ENCODE data around the gene UBTF. TPM values are rescaled to one million over a fixed set of nuclear protein-coding genes. Genes with fewer than 3 reads are reported as not detected.
"Not testable (repeated sequence)": the region's sequence is repeated elsewhere in the genome, so short reads cannot be mapped to it uniquely, and the experiment has no call there.

The UBTF gene
- total RNA-seq, 6 experiments from 2014 or later, result 22.3 to 35.9 (median 32.0) TPM

DNA sequence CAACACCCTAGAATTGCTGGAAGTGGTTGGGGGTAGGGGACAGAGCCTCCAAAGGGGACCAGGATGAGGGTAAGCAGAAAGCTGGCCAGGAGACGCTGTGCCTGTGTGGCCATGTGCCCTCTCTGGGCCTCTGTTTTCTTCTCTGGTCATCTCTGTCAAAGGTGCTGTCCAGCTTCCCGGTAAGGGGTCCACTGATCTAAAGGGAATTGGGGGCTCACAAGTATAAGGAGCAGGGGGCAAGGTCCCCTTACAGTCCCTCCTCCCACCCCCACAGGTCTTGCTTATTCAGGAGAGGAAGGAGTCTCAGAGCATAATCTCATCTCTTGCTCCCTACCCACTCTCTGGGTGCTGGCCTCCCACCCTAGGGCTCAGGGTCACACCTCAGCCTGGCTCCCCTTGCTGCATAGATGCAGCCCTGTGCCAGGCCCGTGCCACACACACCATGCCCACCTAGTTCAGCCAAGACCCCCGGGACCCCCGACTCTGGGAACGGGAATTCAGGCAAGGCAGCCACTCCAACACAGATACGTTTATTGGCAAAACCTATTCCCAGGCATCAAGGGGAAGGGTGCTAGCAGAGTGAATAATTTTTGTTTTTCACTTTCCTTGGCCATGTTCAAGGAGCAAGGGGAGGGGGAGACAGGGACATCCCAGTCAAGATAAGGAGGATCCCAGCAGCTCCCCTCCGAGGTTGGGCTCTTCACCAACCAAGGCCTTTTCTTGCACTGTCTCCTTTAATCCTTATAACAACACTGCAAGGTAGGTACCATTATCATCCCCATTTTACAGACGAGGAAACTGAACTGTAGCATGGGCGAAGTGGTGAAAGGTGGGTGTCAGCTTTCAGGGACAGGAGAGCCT lies 28.6 kb upstream of the UBTF start:
- Histone ChIP-seq H3K9me3 (no peaks in the 10 kb centered on the region), H3K27ac (no peak overlapping the region), H3K36me3 (no peaks in the 10 kb centered on the region), H3K4me1 (peaks cover 0 to 19% (median 8%) of the 10 kb centered on the region in 4 donors), H3K4me3 (no peak overlapping the region), H3K27me3 (no peaks in the 10 kb centered on the region)
- TF ChIP-seq POLR2A (IDR thresholded peaks at IDR 0.05), result no peak
- no peak for TF ChIP-seq CTCF (IDR thresholded peaks at IDR 0.05)
- intact Hi-C loops (cut with DNase I), result no loop called here
- WGBS (ENCODE audit: insufficient coverage, low coverage, low lambda C conversion rate, missing lambda C conversion rate), result 67% methylated on average over 8 of the region's 10 CpGs
- ATAC-seq (no peak), DNase-seq (no peak)

GRCh38 chr17:44247440-44247841 lies 28.0 kb upstream of the UBTF start:
- Histone ChIP-seq H3K27me3 (no peaks in the 10 kb centered on the region), H3K4me3 (no peak overlapping the region), H3K9me3 (no peaks in the 10 kb centered on the region), H3K36me3 (no peaks in the 10 kb centered on the region), H3K27ac (peak overlapping the region in 2 of 3 donors; percentile 28 to 53), H3K4me1 (peaks cover 0 to 19% (median 8%) of the 10 kb centered on the region in 4 donors)
- TF ChIP-seq CTCF (IDR thresholded peaks at IDR 0.05) (no peak), POLR2A (IDR thresholded peaks at IDR 0.05) (no peak)
- WGBS (ENCODE audit: insufficient coverage, low coverage, low lambda C conversion rate, missing lambda C conversion rate), result 30% methylated on average over 2 of the region's 7 CpGs
- DNase-seq, result peak; percentile 82 to 92 (median 91)
- peak; percentile 92 to 94 (median 94) for ATAC-seq
- intact Hi-C loops (cut with DNase I), result no loop called here

GRCh38 chr17:44241106-44241624 lies 21.7 kb upstream of the UBTF start:
- no peak for TF ChIP-seq POLR2A (IDR thresholded peaks at IDR 0.05)
- TF ChIP-seq CTCF (IDR thresholded peaks at IDR 0.05), result no peak
- no peak overlapping the region for H3K27ac ChIP-seq
- intact Hi-C loops (cut with DNase I), result no loop called here
- no peak for ATAC-seq
- no peak for DNase-seq
- H3K9me3 ChIP-seq, result no peaks in the 10 kb centered on the region
- H3K36me3 ChIP-seq, result no peaks in the 10 kb centered on the region
- WGBS (ENCODE audit: insufficient coverage, low coverage, low lambda C conversion rate, missing lambda C conversion rate), result 68% methylated on average over 6 of the region's 6 CpGs
- H3K4me1 ChIP-seq, result no peaks in the 10 kb centered on the region
- H3K27me3 ChIP-seq, result no peaks in the 10 kb centered on the region
- H3K4me3 ChIP-seq, result no peak overlapping the region

DNA sequence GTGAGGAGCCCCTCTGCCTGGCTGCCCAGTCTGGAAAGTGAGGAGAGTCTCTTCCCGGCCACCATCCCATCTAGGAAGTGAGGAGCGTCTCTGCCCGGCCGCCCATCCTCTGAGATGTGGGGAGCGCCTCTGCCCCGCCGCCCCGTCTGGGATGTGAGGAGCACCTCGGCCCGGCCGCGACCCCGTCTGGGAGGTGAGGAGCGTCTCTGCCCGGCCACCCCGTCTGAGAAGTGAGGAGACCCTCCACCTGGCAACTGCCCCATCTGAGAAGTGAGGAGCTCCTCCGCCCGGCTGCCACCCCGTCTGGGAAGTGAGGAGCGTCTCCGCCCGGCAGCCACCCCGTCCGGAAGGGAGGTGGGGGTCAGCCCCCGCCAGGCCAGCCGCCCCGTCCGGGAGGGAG lies 18.4 kb upstream of the UBTF start:
- H3K36me3 ChIP-seq; H3K27me3 ChIP-seq; H3K4me1 ChIP-seq; DNase-seq; H3K27ac ChIP-seq; intact Hi-C loops (cut with DNase I); H3K4me3 ChIP-seq; H3K9me3 ChIP-seq; ATAC-seq: not testable (repeated sequence)
- WGBS (ENCODE audit: insufficient coverage, low coverage, low lambda C conversion rate, missing lambda C conversion rate), result 100% methylated on average over 4 of the region's 28 CpGs

- Histone ChIP-seq H3K9me3 (no peaks in the 10 kb centered on the region), H3K36me3 (no peaks in the 10 kb centered on the region), H3K27ac (no peak overlapping the region), H3K4me3 (no peak overlapping the region), H3K27me3 (no peaks in the 10 kb centered on the region), H3K4me1 (no peaks in the 10 kb centered on the region)
- peak in 1 of 4 donors; percentile 24 for ATAC-seq
- 49% methylated on average over 4 of the region's 5 CpGs for WGBS (ENCODE audit: insufficient coverage, low coverage, low lambda C conversion rate, missing lambda C conversion rate)
- TF ChIP-seq POLR2A (IDR thresholded peaks at IDR 0.05) (no peak), CTCF (IDR thresholded peaks at IDR 0.05) (no peak)
- intact Hi-C loops (cut with DNase I), result no loop called here
- DNase-seq, result no peak
Observed at GRCh38 chr17:44236444-44236991, 17.0 kb upstream of the UBTF start.
